Measurements from ENCODE around the gene EIF4G1. TPM values are rescaled to one million over a fixed set of nuclear protein-coding genes. Genes with fewer than 3 reads are reported as not detected.
A peak's percentile ranks its signal among the peaks of the same experiment; 100 is the strongest.

Gene EIF4G1
- total RNA-seq, 4 donors from 2014 or later = 173 to 248 (median 192) TPM

- Histone ChIP-seq H3K27ac (no peak overlapping the region), H3K4me3 (no peak overlapping the region), H3K27me3 (no peaks in the 10 kb centered on the region), H3K9me3 (no peaks in the 10 kb centered on the region), H3K4me1 (peaks cover 0 to 53% (median 28%) of the 10 kb centered on the region in 4 donors), H3K36me3 (peaks cover 0 to 52% (median 0%) of the 10 kb centered on the region in 3 donors)
- WGBS, 2 donors = 92 to 95% methylated on average over 7 of the region's 7 CpGs
- TF ChIP-seq POLR2A (IDR thresholded peaks at IDR 0.05) = no peak
- no peak for TF ChIP-seq EP300 (IDR thresholded peaks at IDR 0.05)
- TF ChIP-seq CTCF (IDR thresholded peaks at IDR 0.05) = no peak
- no peak for DNase-seq (ENCODE audit: low spot score in 2 of 2)
Observed at GRCh38 chr3:184341925-184342324, 27.5 kb downstream of the EIF4G1 start.

- Histone ChIP-seq H3K9me3 (no peaks in the 10 kb centered on the region), H3K4me1 (peaks cover 0 to 39% (median 16%) of the 10 kb centered on the region in 4 donors), H3K27me3 (no peaks in the 10 kb centered on the region), H3K36me3 (peaks cover 0 to 57% (median 0%) of the 10 kb centered on the region in 3 donors), H3K27ac (peak overlapping the region in 1 of 4 donors; percentile 2), H3K4me3 (no peak overlapping the region)
- no peak for TF ChIP-seq EP300 (IDR thresholded peaks at IDR 0.05)
- no peak for TF ChIP-seq POLR2A (IDR thresholded peaks at IDR 0.05)
- TF ChIP-seq CTCF (IDR thresholded peaks at IDR 0.05) = no peak
- DNase-seq (ENCODE audit: low spot score in 2 of 2) = no peak
- 52 to 53% methylated on average over 5 of the region's 5 CpGs for WGBS, 2 donors
Observed at GRCh38 chr3:184343200-184343876, 28.9 kb downstream of the EIF4G1 start.

- no peak overlapping the region for H3K4me3 ChIP-seq
- H3K27me3 ChIP-seq = no peaks in the 10 kb centered on the region
- no peak for TF ChIP-seq CTCF (IDR thresholded peaks at IDR 0.05)
- no peak for TF ChIP-seq POLR2A (IDR thresholded peaks at IDR 0.05)
- TF ChIP-seq EP300 (IDR thresholded peaks at IDR 0.05) = no peak
- DNase-seq (ENCODE audit: low spot score in 2 of 2) = no peak
- H3K9me3 ChIP-seq = no peaks in the 10 kb centered on the region
- H3K27ac ChIP-seq = peak overlapping the region; percentile 51 to 92 (median 69)
- peaks cover 0 to 27% (median 7%) of the 10 kb centered on the region in 4 donors for H3K4me1 ChIP-seq
- 56 to 78% methylated on average over 16 to 17 of the region's 24 CpGs for WGBS, 2 donors
- peaks cover 0 to 57% (median 0%) of the 10 kb centered on the region in 3 donors for H3K36me3 ChIP-seq
Observed at GRCh38 chr3:184344579-184345316, 30.3 kb downstream of the EIF4G1 start.

GRCh38 chr3:184345317-184346144 lies 31.1 kb downstream of the EIF4G1 start:
- H3K4me3 ChIP-seq = no peak overlapping the region
- H3K36me3 ChIP-seq = peaks cover 0 to 57% (median 0%) of the 10 kb centered on the region in 3 donors
- no peaks in the 10 kb centered on the region for H3K27me3 ChIP-seq
- peak in 1 of 2 donors; percentile 58 for DNase-seq (ENCODE audit: low spot score in 2 of 2)
- WGBS, 2 donors = 38 to 39% methylated on average over 14 of the region's 14 CpGs
- TF ChIP-seq CTCF (IDR thresholded peaks at IDR 0.05) (peak; percentile 23 to 61 (median 39)), POLR2A (IDR thresholded peaks at IDR 0.05) (peak in 1 of 2 donors; percentile 43), EP300 (IDR thresholded peaks at IDR 0.05) (peak; percentile 10 to 84)
- peaks cover 0 to 34% (median 7%) of the 10 kb centered on the region in 4 donors for H3K4me1 ChIP-seq
- H3K9me3 ChIP-seq = no peaks in the 10 kb centered on the region
- peak overlapping the region; percentile 51 to 92 (median 69) for H3K27ac ChIP-seq
